Astrocyte (in vitro differentiated cells and primary cell): ENCODE measurements around the gene AUTS2. TPM values are rescaled to one million over a fixed set of nuclear protein-coding genes. Genes with fewer than 3 reads are reported as not detected.

ENCODE experiments used
- DNase-seq: peaks from one replicate; pipeline ENCODE4 v3.0.0-alpha.2; 2010; ENCODE audit warnings: low read depth
- FAIRE-seq: peaks from 2 replicates; lab custom pipeline; 2011; peaks lifted over from hg19 to GRCh38; lab: Jason Lieb, UNC
- H2AFZ ChIP-seq: 2 replicates; pipeline ENCODE4 v1.6.0; 2012; ENCODE audit warnings: low read depth, low read length, inconsistent platforms
- H3K27ac ChIP-seq: 2 replicates; pipeline ENCODE4 v1.5.1; 2011; ENCODE audit warnings: low read depth, low read length, inconsistent platforms
- H3K27me3 ChIP-seq: 2 replicates; pipeline ENCODE4 v1.6.0; 2011; ENCODE audit warnings: low read length, inconsistent platforms; ENCODE audit not compliant: insufficient read depth
- H3K36me3 ChIP-seq: 2 replicates; pipeline ENCODE4 v1.5.1; 2011; ENCODE audit warnings: low read length, inconsistent platforms; ENCODE audit not compliant: insufficient read depth
- H3K4me1 ChIP-seq: 2 replicates; pipeline ENCODE4 v1.5.1; 2011; ENCODE audit warnings: low read length, inconsistent platforms; ENCODE audit not compliant: insufficient read depth
- H3K4me2 ChIP-seq: 2 replicates; pipeline ENCODE4 v1.6.0; 2012; ENCODE audit warnings: low read length, inconsistent platforms
- H3K4me3 ChIP-seq: 2 replicates; pipeline ENCODE4 v1.5.1; 2011; ENCODE audit warnings: low read depth, mild to moderate bottlenecking, low read length, inconsistent platforms; ENCODE audit not compliant: insufficient read depth
- H3K79me2 ChIP-seq: 2 replicates; pipeline ENCODE4 v1.6.0; 2012; ENCODE audit warnings: mild to moderate bottlenecking, low read length, inconsistent platforms; ENCODE audit not compliant: insufficient read depth
- H3K9ac ChIP-seq: 2 replicates; pipeline ENCODE4 v1.6.0; 2012; ENCODE audit warnings: mild to moderate bottlenecking, low read length, inconsistent platforms
- H3K9me3 ChIP-seq: 2 replicates; pipeline ENCODE4 v1.5.1; 2012; ENCODE audit warnings: low read depth, mild to moderate bottlenecking, low read length, inconsistent platforms; ENCODE audit not compliant: insufficient read depth
- H4K20me1 ChIP-seq: 2 replicates; pipeline ENCODE4 v1.6.0; 2012; ENCODE audit warnings: low read length, inconsistent platforms; ENCODE audit not compliant: insufficient read depth
- H3K27ac Mint-ChIP-seq: one replicate; pipeline ENCODE4 v1.8.0; 2021; ENCODE audit warnings: mild to moderate bottlenecking, mixed read lengths; ENCODE audit not compliant: unreplicated experiment
- H3K27me3 Mint-ChIP-seq: one replicate; pipeline ENCODE4 v1.8.0; 2021; ENCODE audit warnings: low read depth, mixed read lengths; ENCODE audit not compliant: unreplicated experiment
- H3K36me3 Mint-ChIP-seq: one replicate; pipeline ENCODE4 v1.8.0; 2021; ENCODE audit warnings: low read depth, mixed read lengths; ENCODE audit not compliant: unreplicated experiment
- H3K4me1 Mint-ChIP-seq: one replicate; pipeline ENCODE4 v1.8.0; 2021; ENCODE audit warnings: low read depth, mixed read lengths; ENCODE audit not compliant: unreplicated experiment
- H3K4me3 Mint-ChIP-seq: one replicate; pipeline ENCODE4 v1.8.0; 2021; ENCODE audit warnings: mild to moderate bottlenecking, moderate library complexity, mixed read lengths; ENCODE audit not compliant: unreplicated experiment
- H3K9me3 Mint-ChIP-seq: one replicate; pipeline ENCODE4 v1.8.0; 2021; ENCODE audit warnings: mild to moderate bottlenecking, mixed read lengths; ENCODE audit not compliant: unreplicated experiment
- EZH2 ChIP-seq: IDR thresholded peaks from 2 replicates; pipeline ENCODE4 v1.6.1; 2012; ENCODE audit warnings: mild to moderate bottlenecking, low read length, inconsistent platforms; ENCODE audit not compliant: insufficient read depth
- total RNA-seq: library from RNA; stranded (reverse); gene quantifications from 2 replicates; pipeline ENCODE4 v1.2.1, GENCODE V29; 2021
- TF ChIP-seq, protein P1 (sequence below): IDR thresholded peaks from 2 replicates; pipeline ENCODE4 v1.5.1; 2011; ENCODE audit warnings: low read depth, mild to moderate bottlenecking, inconsistent platforms, low read length, moderate library complexity; ENCODE audit not compliant: insufficient read depth

Gene AUTS2
- total RNA-seq, 1 donor from 2014 or later: 73.2 TPM

DNA sequence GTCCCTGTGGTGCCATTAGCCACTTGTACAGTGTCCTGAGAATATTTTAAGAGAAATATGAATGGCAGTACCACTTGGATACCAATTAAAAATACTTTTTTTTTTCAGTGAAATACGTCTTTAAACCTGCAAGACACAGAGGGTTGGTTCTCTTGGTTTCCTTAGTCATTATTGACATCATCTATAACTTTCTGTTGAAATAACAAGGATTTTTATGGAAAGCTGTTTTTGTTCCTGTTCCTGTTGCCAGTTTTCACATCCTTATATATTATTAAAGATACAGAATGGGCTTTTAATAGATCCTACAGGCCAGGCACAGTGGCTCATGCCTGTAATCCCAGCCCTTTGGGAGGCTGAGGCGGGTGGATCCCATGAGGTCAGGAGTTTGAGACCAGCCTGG lies 579.9 kb downstream of the AUTS2 start:
- Mint-ChIP-seq H3K27ac (peak overlapping the region; percentile 53), H3K36me3 (peaks cover 4% of the 10 kb centered on the region), H3K9me3 (peaks cover 2% of the 10 kb centered on the region), H3K27me3 (no peaks in the 10 kb centered on the region), H3K4me3 (no peak overlapping the region), H3K4me1 (peaks cover 7% of the 10 kb centered on the region)
- Histone ChIP-seq H3K9ac (no peak overlapping the region), H3K4me3 (no peak overlapping the region), H2AFZ (no peak overlapping the region), H3K9me3 (no peaks in the 10 kb centered on the region), H3K36me3 (no peaks in the 10 kb centered on the region), H3K27ac (no peak overlapping the region), H3K4me2 (no peak overlapping the region), H3K4me1 (peaks cover 8% of the 10 kb centered on the region), H4K20me1 (no peaks in the 10 kb centered on the region), H3K79me2 (no peaks in the 10 kb centered on the region), H3K27me3 (no peaks in the 10 kb centered on the region)
- TF ChIP-seq, protein P1, sequence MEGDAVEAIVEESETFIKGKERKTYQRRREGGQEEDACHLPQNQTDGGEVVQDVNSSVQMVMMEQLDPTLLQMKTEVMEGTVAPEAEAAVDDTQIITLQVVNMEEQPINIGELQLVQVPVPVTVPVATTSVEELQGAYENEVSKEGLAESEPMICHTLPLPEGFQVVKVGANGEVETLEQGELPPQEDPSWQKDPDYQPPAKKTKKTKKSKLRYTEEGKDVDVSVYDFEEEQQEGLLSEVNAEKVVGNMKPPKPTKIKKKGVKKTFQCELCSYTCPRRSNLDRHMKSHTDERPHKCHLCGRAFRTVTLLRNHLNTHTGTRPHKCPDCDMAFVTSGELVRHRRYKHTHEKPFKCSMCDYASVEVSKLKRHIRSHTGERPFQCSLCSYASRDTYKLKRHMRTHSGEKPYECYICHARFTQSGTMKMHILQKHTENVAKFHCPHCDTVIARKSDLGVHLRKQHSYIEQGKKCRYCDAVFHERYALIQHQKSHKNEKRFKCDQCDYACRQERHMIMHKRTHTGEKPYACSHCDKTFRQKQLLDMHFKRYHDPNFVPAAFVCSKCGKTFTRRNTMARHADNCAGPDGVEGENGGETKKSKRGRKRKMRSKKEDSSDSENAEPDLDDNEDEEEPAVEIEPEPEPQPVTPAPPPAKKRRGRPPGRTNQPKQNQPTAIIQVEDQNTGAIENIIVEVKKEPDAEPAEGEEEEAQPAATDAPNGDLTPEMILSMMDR: no peak
- TF ChIP-seq EZH2: no peak
- DNase-seq (no peak), FAIRE-seq (no peak)

DNA sequence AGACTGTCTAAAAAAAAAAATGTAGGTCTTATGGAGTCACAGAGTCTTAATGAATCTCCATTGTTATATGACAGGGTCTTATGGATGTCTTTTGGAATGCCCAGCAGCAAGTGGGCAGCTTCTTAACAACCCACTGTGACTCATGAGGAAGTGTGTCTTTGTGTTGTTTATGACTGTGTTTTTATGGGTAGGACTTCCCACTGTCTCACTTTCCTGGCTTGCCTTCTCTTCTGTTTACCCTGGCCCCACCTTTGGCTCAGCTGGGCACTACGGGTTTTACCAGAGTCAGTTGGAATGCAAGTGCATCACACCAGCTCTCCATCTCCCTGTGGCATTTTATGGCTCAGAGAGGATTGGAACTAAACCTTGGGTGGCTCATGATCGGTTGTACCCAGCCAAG lies 580.5 kb downstream of the AUTS2 start:
- no peak for TF ChIP-seq EZH2
- TF ChIP-seq, protein P1: no peak
- H4K20me1 ChIP-seq: no peaks in the 10 kb centered on the region
- DNase-seq: peak; percentile 65
- no peak overlapping the region for H3K9ac ChIP-seq
- peak overlapping the region; percentile 19 for H3K27ac Mint-ChIP-seq
- H3K36me3 Mint-ChIP-seq: peaks cover 4% of the 10 kb centered on the region
- no peak overlapping the region for H3K4me3 ChIP-seq
- H3K27me3 Mint-ChIP-seq: no peaks in the 10 kb centered on the region
- H3K4me1 Mint-ChIP-seq: peaks cover 7% of the 10 kb centered on the region
- H3K4me2 ChIP-seq: peak overlapping the region; percentile 28
- no peak overlapping the region for H3K27ac ChIP-seq
- no peak for FAIRE-seq
- no peaks in the 10 kb centered on the region for H3K27me3 ChIP-seq
- no peaks in the 10 kb centered on the region for H3K9me3 ChIP-seq
- no peak overlapping the region for H3K4me3 Mint-ChIP-seq
- no peaks in the 10 kb centered on the region for H3K79me2 ChIP-seq
- H3K36me3 ChIP-seq: no peaks in the 10 kb centered on the region
- peaks cover 2% of the 10 kb centered on the region for H3K9me3 Mint-ChIP-seq
- H2AFZ ChIP-seq: no peak overlapping the region
- H3K4me1 ChIP-seq: peaks cover 8% of the 10 kb centered on the region

DNA sequence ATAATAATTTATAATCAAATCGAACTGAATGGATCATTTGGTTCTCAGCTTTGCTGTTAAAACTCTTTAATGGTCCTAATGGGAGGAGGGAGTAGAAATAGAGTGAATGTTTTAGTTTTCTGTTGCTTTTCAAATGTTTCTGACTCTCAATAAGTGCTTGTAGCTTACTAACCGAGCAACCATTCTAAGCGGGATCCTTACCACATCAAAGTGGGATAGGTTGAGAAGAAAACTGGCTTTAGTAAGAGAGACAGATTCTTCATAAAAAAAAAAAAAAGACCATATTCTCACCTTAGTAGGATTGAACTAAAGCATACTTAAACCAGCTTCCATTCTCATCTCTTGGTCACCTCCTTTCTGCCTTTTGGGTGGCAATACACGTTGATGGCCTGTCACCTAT lies 584.2 kb downstream of the AUTS2 start:
- no peaks in the 10 kb centered on the region for H3K27me3 ChIP-seq
- Mint-ChIP-seq H3K4me1 (peaks cover 5% of the 10 kb centered on the region), H3K36me3 (no peaks in the 10 kb centered on the region), H3K27ac (no peak overlapping the region), H3K27me3 (no peaks in the 10 kb centered on the region), H3K9me3 (no peaks in the 10 kb centered on the region), H3K4me3 (no peak overlapping the region)
- no peak overlapping the region for H3K27ac ChIP-seq
- no peak overlapping the region for H3K4me3 ChIP-seq
- no peak overlapping the region for H3K4me2 ChIP-seq
- no peaks in the 10 kb centered on the region for H3K9me3 ChIP-seq
- no peaks in the 10 kb centered on the region for H3K79me2 ChIP-seq
- H4K20me1 ChIP-seq: no peaks in the 10 kb centered on the region
- H2AFZ ChIP-seq: no peak overlapping the region
- H3K4me1 ChIP-seq: peaks cover 8% of the 10 kb centered on the region
- TF ChIP-seq, protein P1: no peak
- no peak for TF ChIP-seq EZH2
- DNase-seq (no peak), FAIRE-seq (no peak)
- no peak overlapping the region for H3K9ac ChIP-seq
- H3K36me3 ChIP-seq: no peaks in the 10 kb centered on the region
